HG03378 (cell line): ENCODE measurements around the gene LAIR1.
"Not testable (repeated sequence)": the region's sequence is repeated elsewhere in the genome, so short reads cannot be mapped to it uniquely, and the experiment has no call there.

Experiments
- ATAC-seq: cut with Tn5 transposase; IDR thresholded peaks from one replicate; pipeline ENCODE4 v1.9.1; 2021; ENCODE audit warnings: mild to moderate bottlenecking, moderate library complexity; ENCODE audit not compliant: unreplicated experiment

Gene LAIR1

DNA sequence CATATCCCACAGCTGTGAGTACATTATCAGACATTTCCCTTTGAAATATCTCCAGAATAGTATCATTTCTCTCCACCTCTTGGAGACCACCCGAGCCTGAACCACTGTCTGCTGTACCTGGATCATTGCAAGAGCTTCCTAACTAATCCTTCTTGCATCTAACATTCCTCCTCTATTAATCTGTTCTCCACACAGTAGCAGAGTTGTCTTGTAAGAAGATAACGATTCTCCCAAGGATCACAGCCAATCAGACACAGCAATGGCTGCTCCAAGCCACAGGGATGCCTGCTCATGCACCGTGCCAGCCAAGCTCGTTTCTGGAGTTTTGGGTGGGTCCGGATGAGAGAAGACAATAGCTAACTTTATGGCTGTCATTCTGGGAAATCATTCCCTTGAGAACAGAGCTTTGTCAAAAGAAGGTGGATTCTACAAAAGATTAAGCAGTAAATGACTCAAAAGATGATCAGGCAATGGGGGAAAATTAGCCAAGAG lies 14.5 kb upstream of the LAIR1 start:
- no peak for ATAC-seq

DNA sequence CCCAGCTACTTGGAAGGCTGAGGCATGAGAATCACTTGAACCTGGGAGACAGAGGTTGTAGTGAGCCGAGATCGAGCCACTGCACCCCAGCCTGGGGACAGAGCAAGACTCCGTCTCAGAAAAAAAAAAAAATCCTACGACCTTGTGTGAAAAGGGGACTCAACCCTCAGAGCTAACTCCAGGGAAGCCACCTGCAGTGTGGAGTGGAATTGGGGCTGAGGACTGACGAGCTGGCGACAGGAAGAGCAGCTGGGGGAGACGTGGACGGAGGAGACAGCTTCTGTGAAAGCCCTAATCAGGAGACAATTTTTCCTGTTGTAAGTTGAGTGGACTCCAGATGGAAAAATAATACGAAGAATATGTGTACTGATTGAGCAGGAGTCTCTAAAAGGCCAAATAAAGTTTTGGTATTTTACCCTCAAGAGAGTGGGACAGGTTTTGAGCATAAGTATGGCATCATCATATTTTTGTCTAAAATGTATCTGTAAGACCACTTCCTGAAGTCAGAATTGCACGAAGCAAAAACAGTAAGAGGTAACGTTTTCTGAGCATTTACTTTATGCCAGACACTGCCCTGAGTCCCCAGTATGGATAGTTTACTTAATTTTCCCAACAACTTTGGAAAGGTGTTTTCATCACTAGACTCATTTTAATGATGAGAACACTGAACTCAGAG lies 12.0 kb upstream of the LAIR1 start:
- no peak for ATAC-seq

DNA sequence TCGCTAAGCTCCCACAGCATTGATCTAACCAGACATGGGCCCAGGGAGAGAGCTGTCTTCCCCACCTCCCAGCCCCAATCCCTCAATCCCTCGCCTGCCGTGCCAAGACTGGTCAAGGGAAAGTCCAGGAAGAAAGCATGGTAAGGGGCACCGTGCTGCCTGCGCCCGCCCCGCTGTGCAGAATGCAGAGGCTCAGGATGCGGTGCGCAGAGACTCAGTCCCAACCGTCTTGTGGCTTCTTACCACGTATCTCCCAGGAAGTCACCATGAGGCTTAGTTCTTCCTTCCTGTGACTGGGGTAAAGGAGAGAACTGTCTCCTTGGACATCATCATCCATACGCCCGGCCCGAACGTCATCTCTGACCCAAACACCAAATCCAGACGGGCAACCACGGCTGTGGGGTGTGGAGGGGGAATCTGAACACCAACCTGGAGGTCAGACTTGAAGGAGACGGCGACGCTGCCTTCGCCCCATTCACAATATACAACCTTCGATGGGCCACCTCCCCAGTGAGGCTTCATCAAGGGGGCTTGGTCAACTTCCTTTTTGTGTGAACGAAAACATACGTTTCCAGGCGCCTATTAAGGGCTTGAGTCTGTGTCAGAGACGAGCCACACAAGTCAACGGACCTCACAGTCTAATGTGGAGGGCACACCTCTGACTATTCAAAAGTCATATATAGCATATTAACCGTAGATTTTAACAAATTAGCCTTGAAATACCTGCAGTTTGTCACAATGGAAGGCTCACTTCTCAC lies 10.6 kb upstream of the LAIR1 start:
- not testable (repeated sequence) for ATAC-seq

DNA sequence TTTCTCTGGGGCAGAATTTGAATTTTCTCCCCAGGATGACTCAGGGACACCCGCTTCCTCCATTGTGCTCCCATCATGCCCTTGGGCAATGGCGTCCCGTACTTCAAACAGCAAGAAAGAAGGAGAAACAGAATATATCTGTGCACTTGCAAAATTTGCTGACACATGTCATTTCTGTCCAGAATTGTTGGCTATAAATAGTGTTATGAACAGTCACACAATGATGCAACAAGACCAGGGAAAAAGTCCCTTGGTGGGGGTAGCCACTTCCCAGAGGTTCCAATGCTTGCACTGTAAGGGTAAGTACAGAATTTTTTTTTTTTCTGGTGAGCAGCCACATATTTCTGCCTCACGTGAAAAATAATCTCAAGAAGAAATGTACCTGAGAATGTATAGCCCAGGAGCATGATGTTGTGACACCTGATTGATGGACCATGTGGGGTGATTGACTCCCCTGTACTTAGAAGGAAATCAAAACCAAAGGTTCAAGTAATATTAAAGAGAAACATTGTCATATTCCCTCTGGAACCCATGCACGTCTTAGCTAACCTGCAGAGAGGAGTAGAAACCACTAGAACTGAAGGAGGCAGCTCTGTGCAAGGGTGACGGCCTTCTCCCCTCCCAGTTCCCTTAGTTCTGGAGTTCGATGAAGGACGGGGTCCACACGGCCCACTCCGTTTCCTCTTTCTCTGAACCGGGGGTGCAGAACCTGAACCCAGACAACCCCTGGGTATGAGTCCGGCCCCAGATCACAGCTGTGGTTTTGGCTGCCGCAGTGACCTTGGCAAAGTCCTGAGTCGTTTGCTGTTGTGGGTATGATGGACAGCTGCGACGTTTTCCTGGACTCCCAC lies 9.3 kb upstream of the LAIR1 start:
- ATAC-seq, result no peak

DNA sequence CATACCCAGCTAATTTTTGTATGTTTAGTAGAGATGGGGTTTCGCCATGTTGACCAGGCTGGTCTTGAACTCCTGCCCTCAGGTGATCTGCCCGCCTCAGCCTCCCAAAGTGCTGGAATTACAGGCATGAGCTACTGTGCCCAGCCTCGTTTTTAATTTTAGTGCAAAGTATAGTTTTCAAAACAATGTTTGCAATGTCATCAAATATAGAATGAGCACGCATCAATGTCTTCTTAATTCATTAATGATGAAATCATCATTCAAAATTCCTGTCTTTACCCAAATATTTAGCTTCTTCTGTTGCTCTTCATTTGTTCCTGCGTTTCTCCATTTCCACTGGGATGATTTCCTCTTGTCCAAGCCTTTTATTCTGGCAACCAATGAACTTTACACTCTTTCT lies 6.7 kb upstream of the LAIR1 start:
- not testable (repeated sequence) for ATAC-seq

DNA sequence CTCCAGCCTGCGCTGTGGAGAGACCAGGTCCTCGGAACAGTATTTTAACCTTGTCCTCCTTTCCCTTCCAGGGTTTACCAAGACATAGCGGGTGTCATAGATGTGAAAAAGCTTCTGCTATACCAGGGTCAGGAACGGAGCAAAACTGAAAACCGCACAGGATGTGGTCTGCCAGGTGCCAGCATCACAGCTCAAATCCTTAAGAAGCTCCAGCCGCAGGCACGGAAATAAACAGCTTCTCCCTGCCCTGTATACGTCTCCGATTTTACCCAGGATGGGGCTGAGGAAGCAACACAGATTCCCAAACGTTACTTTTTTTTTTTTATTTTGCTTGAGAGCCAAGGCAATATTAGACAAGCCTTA lies 5.7 kb upstream of the LAIR1 start:
- not testable (repeated sequence) for ATAC-seq

DNA sequence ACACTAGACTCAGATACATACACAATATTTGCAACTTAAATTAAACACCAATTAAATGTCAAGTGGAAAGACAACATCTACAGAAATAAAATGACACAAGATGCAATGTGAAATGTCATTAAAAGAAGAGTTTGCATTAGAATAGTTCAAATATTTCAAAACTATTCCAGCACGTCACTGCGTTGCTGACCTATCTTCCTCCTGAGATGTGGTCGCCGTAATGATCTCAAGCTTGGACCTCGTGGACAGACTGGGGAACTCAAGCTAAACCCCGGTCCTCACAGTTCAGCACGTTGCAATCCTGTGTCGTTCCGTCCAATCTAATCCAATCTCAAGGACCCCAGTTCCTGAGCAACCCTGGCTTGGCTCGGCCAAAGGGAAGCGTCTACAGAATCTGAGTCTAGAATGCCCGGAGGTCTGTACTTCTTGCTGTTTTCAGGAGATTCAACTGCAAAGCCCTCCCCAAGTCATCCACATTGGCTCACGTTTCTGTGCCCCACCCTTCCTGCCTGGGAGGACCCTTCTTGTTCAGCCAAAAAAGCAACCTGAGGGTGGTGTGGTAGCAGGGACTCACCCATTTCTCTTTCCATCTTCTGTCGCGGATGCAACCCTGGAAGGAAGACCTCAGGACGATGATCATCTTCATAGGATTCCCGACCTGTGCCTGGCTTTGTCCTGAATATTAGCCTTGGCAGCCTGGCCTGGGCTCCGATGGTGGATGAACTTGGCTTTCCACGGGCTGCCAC lies 5.1 kb upstream of the LAIR1 start:
- not testable (repeated sequence) for ATAC-seq

DNA sequence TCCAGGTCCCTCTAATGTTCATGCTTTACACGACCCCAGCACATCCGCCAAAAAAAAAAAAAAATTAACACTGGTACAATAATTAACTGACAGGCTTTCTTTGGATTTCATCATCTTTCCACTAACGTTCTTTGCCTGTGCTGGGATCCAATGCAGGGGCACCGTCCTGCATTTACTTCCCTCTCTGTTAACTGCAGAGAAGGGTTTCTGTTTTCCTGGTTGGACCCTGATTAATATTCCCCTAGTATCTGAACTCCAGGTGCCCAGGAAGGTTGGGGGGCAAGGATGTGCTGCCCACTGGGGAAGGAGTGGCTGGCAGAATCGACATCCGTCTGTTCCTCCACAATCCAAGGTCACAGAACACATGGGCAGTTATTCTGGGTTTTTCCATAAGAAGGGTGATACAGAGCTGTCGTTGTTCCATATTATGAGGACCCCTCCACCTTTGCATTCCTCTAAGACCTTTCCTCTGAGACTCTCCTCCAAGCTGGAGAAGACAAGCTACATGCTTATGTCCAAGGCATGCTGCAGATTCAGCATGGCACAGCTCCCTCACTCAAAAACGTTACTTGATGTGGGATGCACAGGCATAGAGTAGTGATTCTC lies 4.5 kb upstream of the LAIR1 start:
- no peak for ATAC-seq

DNA sequence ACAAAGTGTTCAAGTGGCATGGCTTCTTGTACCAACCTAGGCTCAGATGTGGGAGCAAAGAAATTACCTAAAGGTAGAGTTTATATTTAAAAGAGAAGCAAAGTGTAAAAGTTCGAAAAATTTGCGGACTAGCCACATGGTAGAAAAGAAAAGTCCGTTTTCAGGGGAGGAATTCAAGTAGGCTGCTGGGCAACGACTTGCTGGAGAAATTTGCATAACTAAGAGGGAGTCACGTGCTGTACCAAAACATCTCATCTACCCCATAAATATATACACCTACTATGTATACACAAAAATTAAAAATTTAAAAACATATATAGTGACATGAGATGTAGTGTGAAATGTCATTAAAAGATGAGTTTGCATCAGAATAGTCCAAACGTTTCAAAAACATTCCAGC lies 2.1 kb upstream of the LAIR1 start:
- no peak for ATAC-seq

DNA sequence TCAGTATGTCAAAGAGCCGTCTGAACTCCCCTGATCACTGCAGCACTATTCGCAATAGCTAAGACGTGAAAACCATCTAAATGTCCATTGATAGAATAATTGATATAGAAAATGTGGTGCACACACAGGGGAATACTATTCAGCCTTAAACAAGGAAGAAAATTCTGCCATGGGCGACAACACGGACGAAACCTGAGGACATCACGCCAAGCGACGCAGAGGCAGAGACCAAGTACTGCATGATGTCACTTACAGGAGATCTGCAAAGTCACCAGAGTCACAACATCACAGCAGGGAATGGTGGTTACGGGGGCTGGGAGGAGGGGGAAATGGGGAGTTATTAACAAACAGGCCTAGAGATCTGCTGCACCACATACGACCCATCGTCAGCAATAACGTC lies 1.1 kb upstream of the LAIR1 start:
- ATAC-seq, result not testable (repeated sequence)

DNA sequence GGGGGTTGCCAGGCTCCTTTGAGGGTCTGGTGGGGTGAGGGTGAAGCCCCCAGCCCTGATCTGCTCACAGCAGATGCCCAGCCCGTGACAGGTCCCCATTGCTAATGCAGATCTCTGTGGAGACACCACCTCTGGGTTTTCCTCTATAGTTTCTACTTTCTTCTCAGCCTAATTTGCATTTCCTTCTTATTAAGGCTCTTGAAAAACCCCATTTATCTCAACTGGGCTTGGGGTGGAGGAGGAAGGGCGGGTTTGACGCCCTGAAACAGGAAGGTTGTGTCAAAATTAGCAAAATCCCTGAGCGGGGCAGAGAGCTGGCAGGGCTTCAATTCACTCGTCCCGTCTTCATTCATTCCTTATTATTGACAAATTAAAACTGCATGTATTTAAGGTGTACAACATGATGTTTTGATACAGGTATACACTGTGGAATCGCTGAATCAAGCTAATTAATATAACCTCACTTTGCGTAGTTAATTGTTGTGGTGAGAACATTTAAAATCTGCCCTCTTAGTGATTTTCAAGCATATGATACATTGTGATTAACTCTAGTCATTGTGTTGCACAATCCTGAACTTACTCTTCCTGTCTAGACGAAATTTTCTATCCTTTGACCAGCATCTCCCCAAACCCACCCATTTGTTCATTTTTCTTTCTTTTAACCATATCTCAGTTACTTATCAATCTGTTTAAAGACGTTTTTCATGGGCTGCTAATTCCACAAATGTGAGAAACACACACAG lies 2.9 kb downstream of the LAIR1 start:
- ATAC-seq, result not testable (repeated sequence)

DNA sequence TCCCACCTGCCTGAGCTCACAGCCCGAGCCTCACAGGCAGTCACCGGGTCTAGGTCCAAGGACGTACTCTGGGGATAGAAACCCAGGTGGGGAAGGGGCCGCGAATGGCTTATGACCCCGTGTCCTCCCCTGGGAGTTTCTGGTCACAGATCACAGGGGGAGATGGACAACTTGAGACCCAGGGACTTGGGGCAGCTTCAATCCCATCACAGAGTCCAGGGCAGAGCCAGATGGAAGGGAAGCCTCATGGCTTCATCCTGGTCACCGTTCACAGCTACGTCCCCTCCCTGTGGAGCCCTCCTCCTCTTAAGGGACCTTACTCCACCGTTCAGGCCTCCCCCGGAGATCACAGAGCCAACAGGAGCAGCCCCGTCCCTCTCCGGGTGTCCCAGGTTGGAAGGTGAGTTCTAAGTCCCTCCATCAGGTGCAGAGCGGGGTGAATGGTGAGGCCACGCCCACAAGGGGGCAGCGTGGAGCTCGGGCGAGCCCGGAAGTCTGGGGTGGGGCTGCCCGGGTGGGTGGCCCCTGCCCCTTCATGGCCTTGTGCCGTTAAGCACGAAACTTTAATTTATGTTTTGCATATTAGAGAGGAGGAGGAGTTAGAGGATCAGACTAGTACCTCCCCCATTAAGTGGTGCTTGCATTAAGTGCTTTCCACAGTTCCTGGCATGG lies 5.4 kb downstream of the LAIR1 start:
- ATAC-seq, result not testable (repeated sequence)

DNA sequence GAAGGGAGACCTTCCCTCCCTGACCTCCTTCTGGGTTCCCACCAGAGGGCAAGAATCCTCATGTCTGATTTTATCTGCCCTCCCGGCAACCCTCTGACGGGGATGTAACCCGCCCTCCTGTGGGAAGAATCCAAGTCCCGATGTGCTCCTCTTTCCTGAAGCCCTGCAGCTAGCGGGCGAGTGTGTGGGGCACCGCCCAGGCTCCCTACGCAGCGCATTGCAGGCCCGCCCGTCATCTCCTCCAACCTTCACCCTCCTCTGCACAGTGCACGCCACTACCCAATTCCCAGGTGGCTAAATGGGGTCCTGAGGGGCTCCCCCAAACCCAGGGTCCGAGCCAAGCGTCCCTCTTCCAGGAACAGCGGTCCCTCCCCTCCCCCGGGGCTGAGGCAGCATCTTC lies 7.3 kb downstream of the LAIR1 start:
- ATAC-seq, result no peak

DNA sequence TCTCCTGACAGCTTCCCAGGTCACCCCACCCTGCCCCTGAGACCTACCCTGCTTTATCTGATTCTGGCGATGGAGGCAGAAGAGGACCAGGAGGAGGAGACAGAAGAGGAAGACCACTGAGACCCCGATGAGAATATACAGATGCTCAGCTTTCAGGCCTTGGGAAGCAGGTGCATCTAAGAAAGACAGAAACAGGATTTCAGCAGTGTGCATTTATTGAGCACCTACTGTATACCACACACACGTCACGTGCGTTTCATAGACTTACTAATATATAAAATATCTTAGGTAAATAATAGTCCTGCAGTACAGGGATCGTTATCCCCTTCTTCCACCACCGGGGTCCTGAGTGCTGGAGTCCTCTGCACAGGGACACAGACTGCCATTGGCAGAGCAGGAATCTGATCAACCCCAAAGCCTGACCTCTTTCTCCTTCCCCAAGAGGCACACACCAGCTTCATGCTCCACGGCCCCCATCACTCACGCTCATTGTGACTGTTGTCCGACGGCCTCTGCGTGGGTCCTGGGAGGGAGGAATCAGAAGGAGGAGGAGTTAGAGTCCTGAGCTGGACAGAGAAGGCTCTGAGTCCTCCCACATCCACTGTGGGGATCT lies 8.2 kb downstream of the LAIR1 start:
- ATAC-seq, result no peak

DNA sequence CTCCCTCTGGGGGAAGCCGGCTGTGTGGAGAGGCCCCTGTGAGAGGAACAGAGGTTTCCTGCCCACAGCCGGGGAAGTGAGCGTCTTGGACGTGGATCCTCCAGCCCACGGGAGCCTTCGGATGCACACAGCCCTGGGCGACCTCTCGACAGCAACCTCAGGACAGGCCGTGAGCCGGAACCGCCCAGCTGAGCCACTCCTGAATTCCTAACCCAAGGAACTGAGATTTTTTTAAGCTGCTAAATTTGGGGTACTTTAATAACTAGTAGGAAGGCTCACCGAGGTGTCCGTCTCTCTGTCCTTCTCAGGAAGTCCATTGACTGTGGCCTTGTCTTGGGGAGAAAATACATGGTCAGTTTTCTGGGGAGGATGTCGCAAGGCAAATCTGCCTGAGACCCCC lies 9.1 kb downstream of the LAIR1 start:
- no peak for ATAC-seq

DNA sequence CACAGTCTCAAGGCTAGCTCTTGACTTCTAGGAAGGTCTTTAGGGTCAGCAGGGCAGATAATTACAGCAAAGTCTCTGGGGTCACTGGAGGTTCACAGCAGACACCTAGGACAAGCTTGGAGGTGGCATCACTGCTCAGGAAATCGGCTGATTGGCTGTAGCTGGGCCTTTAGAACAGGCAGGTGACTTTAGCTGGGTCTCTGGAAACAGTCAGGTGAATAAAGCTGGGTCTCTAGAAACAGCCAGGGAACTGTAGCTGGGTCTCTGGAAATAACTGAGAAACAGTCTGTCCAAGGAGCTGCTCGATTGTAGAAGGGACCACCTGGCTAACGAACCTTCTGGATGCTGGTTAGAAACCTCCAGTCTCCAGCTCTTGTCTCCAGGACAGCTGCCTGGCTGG lies 10.0 kb downstream of the LAIR1 start:
- no peak for ATAC-seq

DNA sequence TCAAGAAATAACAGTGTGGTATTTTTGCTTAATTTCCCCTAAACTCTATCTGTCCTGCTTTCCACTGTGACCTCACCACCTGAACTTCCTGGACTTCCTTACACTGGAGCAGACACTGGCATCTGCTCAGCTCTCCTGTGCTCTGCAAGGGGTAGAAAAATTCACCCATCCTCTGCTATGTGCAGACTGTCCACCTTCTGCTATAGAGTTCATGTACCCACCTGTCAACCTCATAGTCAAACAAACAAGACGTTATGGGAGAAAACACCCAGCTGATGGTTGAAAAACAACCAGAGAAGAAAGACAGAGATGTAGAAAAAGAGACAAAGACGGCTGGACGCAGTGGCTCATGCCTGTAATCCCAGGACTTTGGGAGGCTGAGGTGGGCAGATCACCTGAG lies 12.2 kb downstream of the LAIR1 start:
- ATAC-seq, result no peak

DNA sequence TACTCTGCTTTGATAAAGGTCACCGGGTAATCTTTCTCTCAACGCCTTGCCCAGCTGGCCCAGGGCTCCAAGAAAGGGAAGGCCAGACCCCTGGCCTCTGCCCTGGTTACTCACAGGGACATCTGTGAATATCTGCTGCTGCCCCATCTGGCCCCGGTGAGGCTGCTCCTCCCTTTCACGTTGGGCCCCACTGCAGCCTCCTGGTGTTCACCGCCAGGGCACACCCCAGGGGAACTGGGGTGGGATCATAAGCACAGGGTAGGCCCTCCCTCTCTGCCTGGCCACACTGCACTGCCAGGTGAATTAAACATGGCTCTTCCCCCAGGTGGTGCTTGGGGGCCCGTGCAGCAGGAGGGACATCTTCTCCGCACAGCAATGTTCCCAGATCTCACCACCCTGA lies 12.7 kb downstream of the LAIR1 start:
- no peak for ATAC-seq

DNA sequence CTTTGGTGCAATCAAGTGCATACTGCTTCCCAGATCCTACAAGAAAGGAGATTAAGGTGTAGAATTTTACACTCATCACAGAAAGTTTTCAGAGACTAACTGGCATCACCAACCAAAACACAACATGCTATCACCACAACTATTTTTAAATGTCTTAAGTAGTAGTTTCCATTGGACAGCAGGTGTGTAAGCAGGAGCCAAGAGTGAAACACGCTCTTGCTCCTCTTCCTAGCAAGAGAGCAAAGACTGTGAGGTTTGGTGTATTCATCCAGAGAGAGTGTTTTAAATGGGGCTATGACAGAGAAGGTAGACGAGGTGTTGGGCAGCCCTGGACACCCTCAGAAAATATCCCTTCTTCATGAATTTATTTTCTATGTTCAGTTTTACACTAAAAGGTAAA lies 13.3 kb downstream of the LAIR1 start:
- no peak for ATAC-seq
